ENCODE measurements around the gene WDR93.

Gene WDR93

GRCh38 chr15:89731275-89731674 is 40.7 kb downstream of the WDR93 start:
- CTCF ChIA-PET, result interaction anchor here (0.7 to 2.1 kb wide), 5 partner anchors 9 to 176 kb away, joined by 3 to 7 read pairs (median 4); no protein-coding TSS in a partner anchor
- POLR2A ChIA-PET, result no interaction called here
- WGBS (ENCODE audit: insufficient coverage), result 95% methylated on average over 3 of the region's 5 CpGs

GRCh38 chr15:89732451-89733172 is 42.0 kb downstream of the WDR93 start:
- H3K4me3 ChIP-seq (ENCODE audit: control insufficient read depth in 1 of 7, extremely low read depth in 1 of 7, insufficient read depth in 4 of 7, low read depth in 2 of 7, low read length in 6 of 7), result no peak overlapping the region
- POLR2A ChIA-PET, result no interaction called here
- 93% methylated on average over 7 of the region's 8 CpGs for WGBS (ENCODE audit: insufficient coverage)
- CTCF ChIA-PET, result interaction anchor here (0.9 to 2.1 kb wide), 4 partner anchors 7 to 104 kb away, joined by 3 to 7 read pairs (median 4); no protein-coding TSS in a partner anchor
- no peak overlapping the region for H3K27ac ChIP-seq (ENCODE audit: insufficient read depth in 1 of 2, low read depth in 1 of 2, low read length in 2 of 2, poor library complexity in 1 of 2, severe bottlenecking in 2 of 2)
- no peaks in the 10 kb centered on the region for H3K4me1 ChIP-seq (ENCODE audit: control extremely low read depth in 1 of 4, control insufficient read depth in 4 of 4, insufficient read depth in 4 of 4, low read length in 3 of 4)
- peaks cover 0 to 2% (median 0%) of the 10 kb centered on the region in 5 experiments for H3K27me3 ChIP-seq (replicated peaks in 2 of 5; ENCODE audit: control insufficient read depth in 4 of 5, insufficient read depth in 5 of 5, low read length in 4 of 5)
- no peaks in the 10 kb centered on the region for H3K36me3 ChIP-seq (ENCODE audit: control insufficient read depth in 4 of 4, insufficient read depth in 4 of 4, low read length in 3 of 4)
- DNase-seq, result no peak
- no peaks in the 10 kb centered on the region for H3K9me3 ChIP-seq (ENCODE audit: control extremely low read depth in 1 of 5, control insufficient read depth in 4 of 5, insufficient read depth in 2 of 5, low read depth in 1 of 5, low read length in 4 of 5)

More at GRCh38 chr15:89731275-89731674, 40.7 kb downstream of the WDR93 start:
- no peak overlapping the region for H3K27ac ChIP-seq (ENCODE audit: insufficient read depth in 1 of 2, low read depth in 1 of 2, low read length in 2 of 2, poor library complexity in 1 of 2, severe bottlenecking in 2 of 2)
- H3K27me3 ChIP-seq (replicated peaks in 2 of 5; ENCODE audit: control insufficient read depth in 4 of 5, insufficient read depth in 5 of 5, low read length in 4 of 5), result peaks cover 0 to 4% (median 0%) of the 10 kb centered on the region in 5 experiments
- no peaks in the 10 kb centered on the region for H3K36me3 ChIP-seq (ENCODE audit: control insufficient read depth in 4 of 4, insufficient read depth in 4 of 4, low read length in 3 of 4)
- no peak overlapping the region for H3K4me3 ChIP-seq (ENCODE audit: control insufficient read depth in 1 of 7, extremely low read depth in 1 of 7, insufficient read depth in 4 of 7, low read depth in 2 of 7, low read length in 6 of 7)
- no peaks in the 10 kb centered on the region for H3K9me3 ChIP-seq (ENCODE audit: control extremely low read depth in 1 of 5, control insufficient read depth in 4 of 5, insufficient read depth in 2 of 5, low read depth in 1 of 5, low read length in 4 of 5)
- DNase-seq, result no peak
- no peaks in the 10 kb centered on the region for H3K4me1 ChIP-seq (ENCODE audit: control extremely low read depth in 1 of 4, control insufficient read depth in 4 of 4, insufficient read depth in 4 of 4, low read length in 3 of 4)

GRCh38 chr15:89735773-89736172 is 45.2 kb downstream of the WDR93 start:
- Histone ChIP-seq H3K4me3 (ENCODE audit: control insufficient read depth in 1 of 7, extremely low read depth in 1 of 7, insufficient read depth in 4 of 7, low read depth in 2 of 7, low read length in 6 of 7) (no peak overlapping the region), H3K27ac (ENCODE audit: insufficient read depth in 1 of 2, low read depth in 1 of 2, low read length in 2 of 2, poor library complexity in 1 of 2, severe bottlenecking in 2 of 2) (no peak overlapping the region), H3K36me3 (ENCODE audit: control insufficient read depth in 4 of 4, insufficient read depth in 4 of 4, low read length in 3 of 4) (no peaks in the 10 kb centered on the region), H3K27me3 (replicated peaks in 2 of 5; ENCODE audit: control insufficient read depth in 4 of 5, insufficient read depth in 5 of 5, low read length in 4 of 5) (peaks cover 0 to 2% (median 0%) of the 10 kb centered on the region in 5 experiments), H3K9me3 (ENCODE audit: control extremely low read depth in 1 of 5, control insufficient read depth in 4 of 5, insufficient read depth in 2 of 5, low read depth in 1 of 5, low read length in 4 of 5) (no peaks in the 10 kb centered on the region), H3K4me1 (ENCODE audit: control extremely low read depth in 1 of 4, control insufficient read depth in 4 of 4, insufficient read depth in 4 of 4, low read length in 3 of 4) (peaks cover 0 to 2% (median 0%) of the 10 kb centered on the region in 4 experiments)
- ChIA-PET POLR2A (no interaction called here), CTCF (interaction anchor here (1.4 kb wide), 1 partner anchor 14 kb away, joined by 3 read pairs; no protein-coding TSS in a partner anchor)
- DNase-seq, result no peak
- WGBS (ENCODE audit: insufficient coverage), result 85% methylated on average over 4 of the region's 4 CpGs

- H3K27me3 ChIP-seq (replicated peaks in 2 of 5; ENCODE audit: control insufficient read depth in 4 of 5, insufficient read depth in 5 of 5, low read length in 4 of 5), result no peaks in the 10 kb centered on the region
- H3K4me1 ChIP-seq (ENCODE audit: control extremely low read depth in 1 of 4, control insufficient read depth in 4 of 4, insufficient read depth in 4 of 4, low read length in 3 of 4), result peaks cover 0 to 2% (median 0%) of the 10 kb centered on the region in 4 experiments
- H3K4me3 ChIP-seq (ENCODE audit: control insufficient read depth in 1 of 7, extremely low read depth in 1 of 7, insufficient read depth in 4 of 7, low read depth in 2 of 7, low read length in 6 of 7), result peak overlapping the region in 2 of 7 experiments; percentile 20 to 66
- 0% methylated on average over 7 of the region's 8 CpGs for WGBS (ENCODE audit: insufficient coverage)
- H3K9me3 ChIP-seq (ENCODE audit: control extremely low read depth in 1 of 5, control insufficient read depth in 4 of 5, insufficient read depth in 2 of 5, low read depth in 1 of 5, low read length in 4 of 5), result no peaks in the 10 kb centered on the region
- no peak overlapping the region for H3K27ac ChIP-seq (ENCODE audit: insufficient read depth in 1 of 2, low read depth in 1 of 2, low read length in 2 of 2, poor library complexity in 1 of 2, severe bottlenecking in 2 of 2)
- peak; percentile 76 to 85 (median 78) for DNase-seq
- H3K36me3 ChIP-seq (ENCODE audit: control insufficient read depth in 4 of 4, insufficient read depth in 4 of 4, low read length in 3 of 4), result no peaks in the 10 kb centered on the region
- CTCF ChIA-PET, result interaction anchor here (0.7 to 5.8 kb wide), 15 partner anchors 8 to 343 kb away, joined by 3 to 36 read pairs (median 4); partner anchors contain the start of gene AP3S2
- POLR2A ChIA-PET, result no interaction called here
Measured at GRCh38 chr15:89740137-89740536, 49.5 kb downstream of the WDR93 start.

- Histone ChIP-seq H3K27ac (ENCODE audit: insufficient read depth in 1 of 2, low read depth in 1 of 2, low read length in 2 of 2, poor library complexity in 1 of 2, severe bottlenecking in 2 of 2) (no peak overlapping the region), H3K4me3 (ENCODE audit: control insufficient read depth in 1 of 7, extremely low read depth in 1 of 7, insufficient read depth in 4 of 7, low read depth in 2 of 7, low read length in 6 of 7) (no peak overlapping the region), H3K9me3 (ENCODE audit: control extremely low read depth in 1 of 5, control insufficient read depth in 4 of 5, insufficient read depth in 2 of 5, low read depth in 1 of 5, low read length in 4 of 5) (no peaks in the 10 kb centered on the region), H3K36me3 (ENCODE audit: control insufficient read depth in 4 of 4, insufficient read depth in 4 of 4, low read length in 3 of 4) (no peaks in the 10 kb centered on the region), H3K27me3 (replicated peaks in 2 of 5; ENCODE audit: control insufficient read depth in 4 of 5, insufficient read depth in 5 of 5, low read length in 4 of 5) (no peaks in the 10 kb centered on the region), H3K4me1 (ENCODE audit: control extremely low read depth in 1 of 4, control insufficient read depth in 4 of 4, insufficient read depth in 4 of 4, low read length in 3 of 4) (peaks cover 0 to 6% (median 1%) of the 10 kb centered on the region in 4 experiments)
- DNase-seq, result no peak
- ChIA-PET CTCF (interaction anchor here (0.6 to 5.8 kb wide), 6 partner anchors 17 to 478 kb away, joined by 3 to 36 read pairs (median 4); no protein-coding TSS in a partner anchor), POLR2A (interaction anchor here (0.6 kb wide), 1 partner anchor 121 kb away, joined by 4 read pairs; no protein-coding TSS in a partner anchor)
- 94% methylated on average over 8 of the region's 8 CpGs for WGBS (ENCODE audit: insufficient coverage)
Measured at GRCh38 chr15:89743011-89743410, 52.4 kb downstream of the WDR93 start.

- no peak for DNase-seq
- no peaks in the 10 kb centered on the region for H3K27me3 ChIP-seq (replicated peaks in 2 of 5; ENCODE audit: control insufficient read depth in 4 of 5, insufficient read depth in 5 of 5, low read length in 4 of 5)
- 96% methylated on average over 6 of the region's 8 CpGs for WGBS (ENCODE audit: insufficient coverage)
Measured at GRCh38 chr15:89743594-89743993, 53.0 kb downstream of the WDR93 start.

GRCh38 chr15:89745131-89745530 is 54.5 kb downstream of the WDR93 start:
- 92% methylated on average over 5 of the region's 13 CpGs for WGBS (ENCODE audit: insufficient coverage)
- POLR2A ChIA-PET, result no interaction called here
- peaks cover 0 to 2% (median 0%) of the 10 kb centered on the region in 5 experiments for H3K27me3 ChIP-seq (replicated peaks in 2 of 5; ENCODE audit: control insufficient read depth in 4 of 5, insufficient read depth in 5 of 5, low read length in 4 of 5)
- H3K36me3 ChIP-seq (ENCODE audit: control insufficient read depth in 4 of 4, insufficient read depth in 4 of 4, low read length in 3 of 4), result no peaks in the 10 kb centered on the region
- no peak overlapping the region for H3K27ac ChIP-seq (ENCODE audit: insufficient read depth in 1 of 2, low read depth in 1 of 2, low read length in 2 of 2, poor library complexity in 1 of 2, severe bottlenecking in 2 of 2)
- H3K9me3 ChIP-seq (ENCODE audit: control extremely low read depth in 1 of 5, control insufficient read depth in 4 of 5, insufficient read depth in 2 of 5, low read depth in 1 of 5, low read length in 4 of 5), result no peaks in the 10 kb centered on the region
- H3K4me3 ChIP-seq (ENCODE audit: control insufficient read depth in 1 of 7, extremely low read depth in 1 of 7, insufficient read depth in 4 of 7, low read depth in 2 of 7, low read length in 6 of 7), result no peak overlapping the region
- DNase-seq, result no peak
- CTCF ChIA-PET, result interaction anchor here (0.9 to 5.8 kb wide), 2 partner anchors 19 to 142 kb away, joined by 3 to 36 read pairs; no protein-coding TSS in a partner anchor
- peaks cover 0 to 10% (median 5%) of the 10 kb centered on the region in 4 experiments for H3K4me1 ChIP-seq (ENCODE audit: control extremely low read depth in 1 of 4, control insufficient read depth in 4 of 4, insufficient read depth in 4 of 4, low read length in 3 of 4)

More at GRCh38 chr15:89743594-89743993, 53.0 kb downstream of the WDR93 start:
- POLR2A ChIA-PET, result no interaction called here
- CTCF ChIA-PET, result interaction anchor here (0.6 to 5.8 kb wide), 4 partner anchors 97 to 478 kb away, joined by 3 to 36 read pairs (median 4); no protein-coding TSS in a partner anchor
- Histone ChIP-seq H3K27ac (ENCODE audit: insufficient read depth in 1 of 2, low read depth in 1 of 2, low read length in 2 of 2, poor library complexity in 1 of 2, severe bottlenecking in 2 of 2) (no peak overlapping the region), H3K4me1 (ENCODE audit: control extremely low read depth in 1 of 4, control insufficient read depth in 4 of 4, insufficient read depth in 4 of 4, low read length in 3 of 4) (peaks cover 0 to 6% (median 1%) of the 10 kb centered on the region in 4 experiments), H3K4me3 (ENCODE audit: control insufficient read depth in 1 of 7, extremely low read depth in 1 of 7, insufficient read depth in 4 of 7, low read depth in 2 of 7, low read length in 6 of 7) (no peak overlapping the region), H3K9me3 (ENCODE audit: control extremely low read depth in 1 of 5, control insufficient read depth in 4 of 5, insufficient read depth in 2 of 5, low read depth in 1 of 5, low read length in 4 of 5) (no peaks in the 10 kb centered on the region), H3K36me3 (ENCODE audit: control insufficient read depth in 4 of 4, insufficient read depth in 4 of 4, low read length in 3 of 4) (no peaks in the 10 kb centered on the region)
